Measurements from ENCODE around the gene LSM14B.

- no peak for TF ChIP-seq EZH2 (IDR thresholded peaks at IDR 0.05)
- TF ChIP-seq REST (IDR thresholded peaks at IDR 0.05; ENCODE audit: low read depth), result no peak
- TF ChIP-seq CEBPB (IDR thresholded peaks at IDR 0.05; ENCODE audit: low read depth), result no peak
- no peak for TF ChIP-seq CTCF (IDR thresholded peaks at IDR 0.05 in 2 of 3, conservative IDR thresholded peaks at IDR 0.05 in 1 of 3; ENCODE audit: borderline replicate concordance in 1 of 3, insufficient read depth in 1 of 3, low read depth in 2 of 3, low read length in 2 of 3)
- no peak for TF ChIP-seq SIN3A (IDR thresholded peaks at IDR 0.05; ENCODE audit: low read depth)
- TF ChIP-seq POLR2A (IDR thresholded peaks at IDR 0.05; ENCODE audit: borderline replicate concordance, extremely low read depth, insufficient read depth, insufficient read length), result no peak
Measured at GRCh38 chr20:62170536-62170935, 48.3 kb downstream of the LSM14B start.
